ENCODE data around the gene KIF13A.

DNA sequence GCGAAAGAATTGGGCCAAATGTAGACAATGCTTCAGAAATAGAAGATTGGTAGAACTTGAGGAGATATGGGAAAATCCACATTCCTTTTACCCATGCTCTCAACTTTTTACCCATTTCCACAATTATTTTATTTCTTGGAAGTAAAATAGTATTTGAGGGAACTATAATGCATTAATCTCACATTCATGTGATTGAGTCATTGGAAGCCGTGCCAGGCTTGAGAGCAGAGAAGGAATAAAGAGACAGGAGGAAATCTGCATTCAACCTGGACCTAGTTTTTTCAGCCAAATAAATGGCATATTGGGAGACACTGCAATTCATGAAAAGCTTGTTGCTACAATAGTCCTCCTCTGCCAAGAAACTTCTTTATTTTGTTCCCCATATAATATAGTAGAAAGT, 278.0 kb downstream of the KIF13A start:
- no peak for TF ChIP-seq EZH2 (IDR thresholded peaks at IDR 0.05)
- TF ChIP-seq POLR2AphosphoS5 (IDR thresholded peaks at IDR 0.05; ENCODE audit: borderline replicate concordance, low read depth, low read length) = no peak
- no peak for TF ChIP-seq FOXP2 (optimal IDR thresholded peaks at IDR 0.05; ENCODE audit: control extremely low read depth, extremely low read length, insufficient read depth)

Measured in SK-N-MC (cell line).